H1 (cell line): Measurements from ENCODE around the gene UQCRQ. TPM values are rescaled to one million over a fixed set of nuclear protein-coding genes. Genes with fewer than 3 reads are reported as not detected.

Experiments used
- CTCF ChIA-PET: fragments of 300-600 bp; sonication (Branson Sonifier 250); formaldehyde crosslinking; loops from one replicate; lab custom pipeline; 2021; ENCODE audit not compliant: partially characterized antibody; lab: Charles Lee
- POLR2A ChIA-PET: fragments of 300-600 bp; sonication (Branson Sonifier 250); formaldehyde crosslinking; loops from one replicate; lab custom pipeline; 2021; ENCODE audit warnings: inconsistent platforms; ENCODE audit not compliant: partially characterized antibody; lab: Charles Lee
- DNase-seq, 2 experiments: peaks; one replicate each; pipeline versions ENCODE4 v3.0.0 to v3.0.0-alpha.2; 2010 to 2022; ENCODE audit warnings: low spot score in 2 of 2, low read depth in 1 of 2, mixed read lengths in 1 of 2
- FAIRE-seq: peaks from 2 replicates; lab custom pipeline; 2011; peaks lifted over from hg19 to GRCh38; lab: Jason Lieb, UNC
- H2AFZ ChIP-seq: 2 replicates; pipeline ENCODE4 v1.8.1; 2012; ENCODE audit warnings: low read length, inconsistent platforms
- H2AK5ac ChIP-seq: 2 replicates; pipeline ENCODE4 v1.6.1; 2013; ENCODE audit warnings: low read depth, low read length
- H2BK120ac ChIP-seq: replicated peaks from 2 replicates; pipeline ENCODE3; 2013; ENCODE audit warnings: low read depth, low read length, inconsistent platforms
- H2BK12ac ChIP-seq: 2 replicates; pipeline ENCODE4 v1.6.1; 2013; ENCODE audit warnings: low read depth, low read length
- H2BK15ac ChIP-seq: 2 replicates; pipeline ENCODE4 v1.6.1; 2013; ENCODE audit warnings: low read length
- H2BK20ac ChIP-seq: 2 replicates; pipeline ENCODE4 v1.6.1; 2013; ENCODE audit warnings: low read length
- H2BK5ac ChIP-seq: 2 replicates; pipeline ENCODE4 v1.6.1; 2013; ENCODE audit warnings: low read depth, low read length
- H3K14ac ChIP-seq: 2 replicates; pipeline ENCODE4 v1.6.1; 2013; ENCODE audit warnings: inconsistent platforms; ENCODE audit not compliant: insufficient read length
- H3K18ac ChIP-seq: 2 replicates; pipeline ENCODE4 v1.6.1; 2013; ENCODE audit warnings: low read length; ENCODE audit errors: extremely low read depth
- H3K23ac ChIP-seq: 2 replicates; pipeline ENCODE4 v1.6.1; 2013; ENCODE audit warnings: inconsistent platforms; ENCODE audit not compliant: insufficient read length
- H3K23me2 ChIP-seq: 2 replicates; pipeline ENCODE4 v1.6.1; 2013; ENCODE audit warnings: low read depth, low read length
- H3K27ac ChIP-seq: 2 replicates; pipeline ENCODE4 v1.6.1; 2011; ENCODE audit warnings: low read depth, low read length, inconsistent platforms
- H3K27me3 ChIP-seq, 4 experiments: replicated peaks in 1 of 4; 1 replicate in 1 of 4; 2 replicates in 3 of 4; pipeline versions ENCODE4 v1.6.1 to v1.8.1; 2011 to 2013; ENCODE audit warnings: low read length in 3 of 4, mild to moderate bottlenecking in 3 of 4, inconsistent platforms in 2 of 4, mixed read lengths in 2 of 4, moderate library complexity in 1 of 4; ENCODE audit not compliant: control insufficient read depth in 3 of 4, insufficient read depth in 3 of 4; ENCODE audit errors: extremely low read depth in 1 of 4
- H3K36me3 ChIP-seq, 4 experiments: 2 replicates each; pipeline versions ENCODE4 v1.6.1 to v1.8.1; 2011 to 2013; ENCODE audit warnings: mild to moderate bottlenecking in 4 of 4, low read length in 3 of 4, moderate library complexity in 2 of 4, control low read depth in 1 of 4, inconsistent platforms in 1 of 4; ENCODE audit not compliant: insufficient read depth in 4 of 4, control insufficient read depth in 2 of 4
- H3K4ac ChIP-seq: replicated peaks from 2 replicates; pipeline ENCODE3; 2013; ENCODE audit warnings: low read length, low read depth, mixed read lengths, inconsistent platforms; ENCODE audit not compliant: insufficient read length
- H3K4me1 ChIP-seq, 4 experiments: replicated peaks in 1 of 4; 1 replicate in 1 of 4; 2 replicates in 3 of 4; pipeline versions ENCODE4 v1.6.1 to v1.8.1; 2011 to 2013; ENCODE audit warnings: low read length in 3 of 4, inconsistent platforms in 2 of 4, mixed read lengths in 1 of 4; ENCODE audit not compliant: insufficient read depth in 4 of 4, control insufficient read depth in 3 of 4
- H3K4me2 ChIP-seq, 2 experiments: 2 replicates each; pipeline versions ENCODE4 v1.6.1 to v1.8.1; 2011 to 2013; ENCODE audit warnings: low read depth in 2 of 2, low read length in 2 of 2, control low read depth in 1 of 2, inconsistent platforms in 1 of 2, mild to moderate bottlenecking in 1 of 2; ENCODE audit not compliant: insufficient read depth in 1 of 2
- H3K4me3 ChIP-seq, 4 experiments: fragments of 200-600, 300-600 bp in 1 of 4; sonication (generic), shearing (Covaris generic), sonication (Bioruptor Twin) in 1 of 4; 2 replicates each; pipeline versions ENCODE4 v1.5.1 to v1.8.1; 2011 to 2016; ENCODE audit warnings: low read length in 4 of 4, low read depth in 3 of 4, control low read depth in 2 of 4, inconsistent platforms in 2 of 4, mild to moderate bottlenecking in 2 of 4, mixed read lengths in 1 of 4, moderate library complexity in 1 of 4; ENCODE audit not compliant: insufficient read depth in 2 of 4; ENCODE audit errors: extremely low read depth in 1 of 4
- H3K56ac ChIP-seq: replicated peaks from 2 replicates; pipeline ENCODE3; 2013; ENCODE audit warnings: low read depth, mild to moderate bottlenecking, mixed read lengths, low read length, inconsistent platforms; ENCODE audit not compliant: insufficient read length
- H3K79me1 ChIP-seq: 2 replicates; pipeline ENCODE4 v1.6.1; 2013; ENCODE audit warnings: low read depth, low read length, control low read depth
- H3K79me2 ChIP-seq, 2 experiments: 2 replicates each; pipeline versions ENCODE4 v1.6.1 to v1.8.1; 2012 to 2013; ENCODE audit warnings: low read length in 2 of 2, mild to moderate bottlenecking in 2 of 2, inconsistent platforms in 1 of 2; ENCODE audit not compliant: insufficient read depth in 2 of 2, control insufficient read depth in 1 of 2
- H3K9ac ChIP-seq, 4 experiments: replicated peaks in 1 of 4; 1 replicate in 1 of 4; 2 replicates in 3 of 4; pipeline versions ENCODE4 v1.6.1 to v1.8.1; 2011 to 2013; ENCODE audit warnings: low read depth in 3 of 4, low read length in 3 of 4, control low read depth in 2 of 4, mild to moderate bottlenecking in 2 of 4, moderate library complexity in 2 of 4, inconsistent platforms in 1 of 4; ENCODE audit errors: extremely low read depth in 1 of 4
- H3K9me3 ChIP-seq, 2 experiments: 2 replicates each; pipeline versions ENCODE4 v1.6.1 to v1.8.1; 2012 to 2013; ENCODE audit warnings: mild to moderate bottlenecking in 2 of 2, moderate library complexity in 2 of 2, control low read depth in 1 of 2, inconsistent platforms in 1 of 2, low read depth in 1 of 2, low read length in 1 of 2, mixed read lengths in 1 of 2; ENCODE audit not compliant: insufficient read depth in 2 of 2
- H4K20me1 ChIP-seq, 2 experiments: replicated peaks in 1 of 2; 2 replicates each; pipeline versions ENCODE3 to v1.8.1; 2011 to 2013; ENCODE audit warnings: inconsistent platforms in 2 of 2, low read length in 2 of 2, mild to moderate bottlenecking in 1 of 2; ENCODE audit not compliant: insufficient read depth in 2 of 2, control insufficient read depth in 1 of 2
- H4K5ac ChIP-seq: 2 replicates; pipeline ENCODE4 v1.6.1; 2013; ENCODE audit warnings: low read length, low read depth, mixed read lengths, inconsistent platforms; ENCODE audit not compliant: insufficient read length
- H4K8ac ChIP-seq: 2 replicates; pipeline ENCODE4 v1.8.0; 2013; ENCODE audit warnings: mild to moderate bottlenecking, moderate library complexity, low read length, inconsistent platforms; ENCODE audit not compliant: insufficient read depth; ENCODE audit errors: extremely low read depth
- H4K91ac ChIP-seq: replicated peaks from 2 replicates; pipeline ENCODE3; 2013; ENCODE audit warnings: low read length, mixed read lengths, inconsistent platforms; ENCODE audit not compliant: insufficient read length
- CHD1 ChIP-seq: IDR thresholded peaks from 2 replicates; pipeline ENCODE4 v1.6.1; 2012; ENCODE audit warnings: low read depth, low read length, improper control_type of control experiment
- NRF1 ChIP-seq: IDR thresholded peaks from 2 replicates; pipeline ENCODE4 v1.6.1; 2011; ENCODE audit warnings: mild to moderate bottlenecking, low read depth, low read length, improper control_type of control experiment
- SIN3A ChIP-seq, 2 experiments: IDR thresholded peaks in 1 of 2; conservative IDR thresholded peaks in 1 of 2; 2 replicates each; pipeline ENCODE4 v1.6.1; 2011 to 2012; ENCODE audit warnings: low read length in 2 of 2, improper control_type of control experiment in 1 of 2, low read depth in 1 of 2, mild to moderate bottlenecking in 1 of 2
- whole genome bisulfite sequencing, 2 experiments: shearing (Covaris generic) in 1 of 2; methylation state at CpG; one replicate each; pipeline versions ENCODE4 v1.1.6 to v1.1.7; 2013 to 2015; ENCODE audit warnings: low lambda C conversion rate in 2 of 2, mixed read lengths in 2 of 2, inconsistent platforms in 1 of 2, low coverage in 1 of 2, missing lambda C conversion rate in 1 of 2; ENCODE audit not compliant: insufficient replicate concordance in 2 of 2, insufficient coverage in 1 of 2, insufficient read length in 1 of 2; ENCODE audit errors: extremely low coverage in 1 of 2, missing lambda C conversion rate in 1 of 2; 5-methylcytosine and 5-hydroxymethylcytosine counted together
- polyA plus RNA-seq, 7 experiments: library from polyadenylated mRNA; depleted of rRNA in 3 of 7; stranded (reverse) in 5 of 7; unstranded in 2 of 7; fragments of >200 nt in 5 of 7; fragments of 200-250 nt in 2 of 7; gene quantifications; 1 replicate in 5 of 7; 2 replicates in 1 of 7; 4 replicates in 1 of 7; pipeline versions ENCODE4 v1.2.1 to v1.2.3, GENCODE V29; 2011 to 2013; ENCODE audit warnings: missing spikeins in 2 of 7, mixed read lengths in 2 of 7
- total RNA-seq: library from RNA; stranded (reverse); fragmentation: NEBNext Ultra II Directional; extraction: Animal tissue kit (Norgen Biotek cat#: 25700); gene quantifications from 2 replicates; pipeline ENCODE4 v1.2.1, GENCODE V29; 2021

The UQCRQ gene
- total and polyA plus RNA-seq, 2 of the 8 experiments (the other 6 are each of a cell fraction or from before 2014, with no cell fraction given), result 177 to 293 TPM

DNA sequence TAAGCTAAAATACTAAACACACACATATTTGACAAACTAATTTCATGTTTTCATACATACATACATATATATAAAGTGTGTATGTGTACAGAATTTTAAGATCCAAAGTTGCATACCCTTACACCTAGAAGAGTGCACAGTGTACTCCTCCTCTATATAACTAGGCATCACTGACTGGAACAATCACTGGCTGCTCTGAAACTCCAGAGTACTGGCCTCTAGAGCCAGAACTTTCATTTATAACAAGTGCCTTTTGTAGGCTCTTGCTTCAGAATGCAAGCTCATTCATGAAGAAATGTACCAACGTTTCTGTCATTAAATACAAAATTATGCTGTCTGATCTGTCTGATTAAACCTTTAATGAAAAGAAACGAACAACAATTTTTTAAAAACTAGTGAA is 11.0 kb downstream of the UQCRQ start:
- Histone ChIP-seq H3K9me3 (no peaks in the 10 kb centered on the region), H3K9ac (no peak overlapping the region), H2AFZ (no peak overlapping the region), H2BK120ac (no peak overlapping the region), H3K27me3 (no peaks in the 10 kb centered on the region), H3K18ac (no peak overlapping the region), H3K36me3 (peaks cover 3 to 44% (median 22%) of the 10 kb centered on the region in 4 experiments; a peak in 6 of 8 replicates), H2BK5ac (no peak overlapping the region), H4K8ac (no peak overlapping the region), H3K79me1 (no peaks in the 10 kb centered on the region), H3K14ac (no peak overlapping the region), H3K4ac (no peak overlapping the region), H3K56ac (no peak overlapping the region), H3K4me1 (no peaks in the 10 kb centered on the region), H3K23me2 (0 out of 2 replicates have a peak, but pooled peaks cover 2% of the 10 kb centered on the region), H4K20me1 (no peaks in the 10 kb centered on the region), H4K91ac (no peak overlapping the region), H4K5ac (no peak overlapping the region), H3K79me2 (no peaks in the 10 kb centered on the region), H3K27ac (no peak overlapping the region), H2AK5ac (no peak overlapping the region), H3K23ac (no peak overlapping the region), H3K4me3 (no peak overlapping the region), H3K4me2 (no peak overlapping the region), H2BK20ac (no peak overlapping the region), H2BK12ac (no peak overlapping the region), H2BK15ac (no peak overlapping the region)
- FAIRE-seq (no peak), DNase-seq (no peak)
- 74% methylated on average over 2 of the region's 2 CpGs; no CpG with 5 or more reads in 1 of the 2 experiments for WGBS, 2 experiments
- CTCF ChIA-PET, result interaction anchor here (1.0 to 32.2 kb wide), 4 partner anchors 9 to 118 kb away, joined by 3 to 465 read pairs (median 3); partner anchors contain the start of gene SHROOM1
- POLR2A ChIA-PET, result interaction anchor here (2.4 kb wide), 1 partner anchor 11 kb away, joined by 15 read pairs; the partner anchor contains the start of genes GDF9 and UQCRQ
- no peak for TF ChIP-seq CHD1
- TF ChIP-seq SIN3A (conservative IDR thresholded peaks at IDR 0.05 in 1 of 2, IDR thresholded peaks at IDR 0.05 in 1 of 2; ENCODE audit: low read depth in 1 of 2, low read length in 2 of 2), result no peak
- TF ChIP-seq NRF1, result no peak
